Stimulated activated CD8-positive, alpha-beta memory T cell treated with anti-CD3 and anti-CD28 coated beads, Interleukin-12 subunit alpha, Interleukin-12 subunit beta, amount 100 ng/mL, for 4 hours (primary cell): ENCODE data around the gene VPS35.
"Not testable (repeated sequence)": the region's sequence is repeated elsewhere in the genome, so short reads cannot be mapped to it uniquely, and the experiment has no call there.

ENCODE experiments used
- DNase-seq: peaks from one replicate; pipeline ENCODE4 v3.0.0-alpha.2; 2020; ENCODE audit warnings: low read depth

The VPS35 gene

GRCh38 chr16:46658925-46659324 is 30.1 kb downstream of the VPS35 start:
- no peak for DNase-seq

DNA sequence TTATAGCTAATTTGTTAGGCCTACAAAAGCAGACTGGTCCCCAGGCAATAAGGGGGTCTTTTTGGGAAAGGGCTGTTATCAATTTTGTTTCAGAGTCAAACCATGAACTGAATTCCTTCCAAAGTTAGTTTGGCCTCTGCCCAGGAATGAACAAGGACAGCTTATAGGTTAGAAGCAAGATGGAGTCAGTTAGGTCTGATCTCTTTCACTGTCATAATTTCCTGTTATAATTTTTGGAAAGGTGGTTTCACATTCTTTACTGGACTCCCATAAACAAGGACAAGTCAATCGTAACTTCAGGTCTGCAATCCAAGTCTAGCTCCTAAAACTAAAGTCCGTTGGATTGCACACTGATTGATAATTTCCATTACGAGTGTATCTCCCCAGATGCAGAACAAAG is 37.7 kb downstream of the VPS35 start:
- no peak for DNase-seq

DNA sequence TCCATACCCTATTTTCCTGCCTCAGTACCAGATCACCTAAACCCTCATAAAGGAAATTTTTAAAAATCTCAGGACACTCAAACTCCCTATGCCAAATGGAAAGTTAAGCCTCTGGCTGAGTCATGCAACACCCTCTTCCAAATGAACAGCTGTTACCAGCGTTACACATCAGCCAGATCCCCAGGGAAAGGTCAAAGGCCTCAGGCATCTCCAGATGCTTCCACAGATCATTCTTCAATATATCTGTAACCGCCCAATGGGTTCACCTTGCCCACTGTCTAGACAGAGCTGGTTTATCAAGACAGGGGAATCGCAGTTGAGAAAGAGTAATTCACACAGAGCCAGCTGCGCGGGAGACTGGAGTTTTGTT is 38.7 kb downstream of the VPS35 start:
- DNase-seq: no peak

GRCh38 chr16:46649588-46650253 is 39.3 kb downstream of the VPS35 start:
- no peak for DNase-seq

DNA sequence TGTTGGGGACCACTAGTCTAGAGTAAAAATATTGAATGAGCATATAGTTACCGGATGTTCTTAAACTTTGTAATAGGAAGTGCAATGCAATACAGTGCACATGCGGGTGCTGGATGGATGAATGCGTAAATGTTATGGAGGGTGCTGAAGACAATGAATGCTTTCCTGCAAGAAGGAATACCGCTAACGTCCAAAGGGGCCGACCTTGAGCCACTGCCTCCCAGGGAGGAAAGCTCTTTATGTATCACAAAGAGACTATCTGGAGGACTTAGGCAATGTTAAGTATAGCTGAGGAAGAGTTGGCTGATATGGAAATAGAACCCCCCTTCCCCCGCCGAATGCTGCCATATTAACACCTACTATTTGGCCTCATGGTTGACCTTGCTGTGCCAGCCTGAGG is 40.3 kb downstream of the VPS35 start:
- no peak for DNase-seq

DNA sequence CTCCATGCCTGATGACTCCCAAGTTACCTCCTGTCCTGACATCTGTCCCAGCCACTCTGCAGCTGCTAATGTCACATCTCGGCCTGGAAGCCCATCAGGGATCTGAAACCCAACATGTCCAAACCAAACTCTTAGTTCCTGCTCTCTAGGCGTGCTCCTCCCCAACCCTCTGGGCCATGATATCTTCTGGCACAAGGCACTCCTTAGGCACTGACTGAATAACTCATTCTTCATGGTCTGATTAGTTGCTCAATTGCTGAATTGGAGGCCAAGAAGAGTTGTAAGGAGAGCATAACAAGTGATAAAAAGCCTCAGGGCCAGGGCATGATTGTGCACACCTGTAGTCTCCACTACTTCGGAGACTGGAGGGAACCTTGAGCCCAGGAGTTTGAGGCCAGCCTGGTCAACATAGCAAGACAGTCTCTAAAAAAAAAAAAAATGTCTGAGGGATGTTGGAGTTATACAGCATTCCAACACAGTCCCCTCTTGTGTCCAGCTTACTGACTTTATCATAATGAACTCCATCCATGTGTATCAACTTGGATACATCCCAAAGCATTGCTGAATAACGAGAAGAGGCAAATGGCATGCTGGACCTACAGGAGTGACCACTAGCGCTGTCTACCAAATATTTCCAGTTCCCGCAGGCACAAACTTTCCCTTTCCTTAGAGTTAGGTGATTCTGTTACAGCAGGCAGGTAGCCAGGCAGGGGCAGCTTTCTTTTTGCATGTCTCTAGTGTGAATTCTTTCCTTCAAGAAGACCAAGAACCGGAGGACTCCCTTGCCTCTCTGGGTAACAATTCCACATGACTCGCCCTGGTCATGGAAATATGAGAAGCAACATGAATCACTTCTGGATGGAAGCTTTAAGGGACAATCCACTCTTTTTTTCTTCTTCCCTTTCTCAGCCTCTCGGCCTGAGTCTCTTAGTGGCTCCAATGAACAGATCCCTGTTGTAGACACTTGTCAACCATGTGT is 49.7 kb downstream of the VPS35 start:
- DNase-seq: no peak

DNA sequence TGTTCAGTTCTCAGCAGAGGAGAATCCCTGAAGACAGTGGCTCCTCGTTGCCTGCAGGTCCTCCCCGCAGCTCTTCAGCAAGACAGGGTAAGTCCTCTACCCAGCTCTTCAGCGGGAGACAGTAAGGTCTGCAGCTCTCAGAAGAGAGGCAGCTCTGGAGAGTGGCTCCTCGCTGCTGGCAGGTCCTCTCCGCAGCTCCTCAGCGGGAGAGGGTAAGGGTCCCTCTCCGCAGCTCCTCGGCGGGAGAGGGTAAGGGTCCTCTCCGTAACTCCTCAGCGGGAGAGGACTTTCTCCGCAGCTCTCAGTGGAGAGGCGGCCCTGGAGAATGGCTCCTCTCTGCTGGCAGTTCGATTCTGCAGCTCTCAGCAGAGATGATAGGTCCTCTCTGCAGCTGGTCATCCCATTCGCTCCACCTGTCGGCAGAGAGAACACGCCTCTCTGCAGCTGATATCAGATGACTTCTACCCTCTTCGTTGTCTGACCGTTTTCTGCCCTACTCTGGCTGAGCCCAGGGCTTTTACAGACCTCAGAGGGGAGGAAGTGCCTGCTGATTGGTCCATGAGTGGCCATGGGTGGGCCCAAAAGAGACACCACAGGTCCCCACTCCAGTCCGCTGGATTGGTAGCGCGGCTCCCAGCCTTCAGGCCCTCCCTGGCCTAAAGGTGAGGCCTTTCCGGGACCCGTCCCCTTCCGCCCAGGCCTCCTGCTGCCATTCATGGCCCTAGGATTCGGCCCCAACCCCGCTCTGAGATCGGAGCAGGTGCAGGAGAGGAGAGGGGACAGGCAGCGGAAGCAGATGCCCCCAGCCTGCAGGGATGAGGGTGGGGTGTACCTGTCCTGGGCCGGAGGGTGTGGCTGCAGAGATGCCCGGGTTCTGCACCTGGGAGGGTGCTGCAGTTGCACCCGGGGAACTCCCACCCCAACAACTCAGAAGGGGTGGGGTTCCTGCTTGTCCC is 55.9 kb downstream of the VPS35 start:
- no peak for DNase-seq

DNA sequence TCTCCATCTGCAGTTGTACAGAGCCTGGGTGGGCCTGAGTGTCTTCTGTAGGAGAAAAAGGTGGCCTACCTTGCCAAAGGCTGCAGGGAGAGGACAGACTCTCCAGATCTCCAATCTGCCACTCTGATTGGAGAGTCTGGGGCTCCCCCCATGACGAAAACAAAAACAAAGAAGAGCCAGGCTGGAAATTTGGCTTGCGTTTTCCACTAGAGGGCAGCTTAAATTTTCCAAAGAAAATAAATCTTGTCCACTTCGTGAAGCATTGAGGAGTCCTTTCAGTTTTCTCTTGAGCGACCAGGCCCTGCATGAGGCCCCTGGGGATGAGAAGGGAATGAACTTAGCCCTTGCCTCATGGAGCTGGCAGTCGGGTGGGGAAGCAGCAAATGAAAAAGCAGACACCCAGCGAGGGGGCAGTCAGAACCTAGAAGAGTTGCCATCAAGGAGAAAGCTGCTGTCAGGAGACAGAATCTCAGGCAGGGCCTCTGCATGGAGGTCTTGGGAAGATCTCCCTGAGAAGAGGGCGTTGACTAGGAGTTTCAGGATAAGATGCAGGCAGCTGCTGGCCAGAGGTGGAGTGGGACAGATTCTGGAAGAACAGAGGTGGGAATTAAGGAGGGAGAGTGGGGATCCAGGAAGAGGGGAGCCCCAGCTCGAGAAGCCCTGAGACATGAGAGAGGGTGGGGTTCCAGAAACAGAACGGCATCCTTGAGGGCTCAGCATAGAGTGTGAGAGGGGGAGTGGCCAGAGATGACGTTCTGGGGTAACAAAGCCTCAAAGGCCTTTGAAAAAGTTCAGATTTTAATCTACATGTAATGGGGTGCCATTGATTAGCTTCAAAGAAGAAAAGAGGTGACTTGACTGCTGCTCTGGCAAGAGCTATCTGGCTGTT is 59.4 kb downstream of the VPS35 start:
- DNase-seq: no peak

- no peak for DNase-seq
These were observed 61.2 kb downstream of the VPS35 start for GRCh38 chr16:46627746-46628145.

DNA sequence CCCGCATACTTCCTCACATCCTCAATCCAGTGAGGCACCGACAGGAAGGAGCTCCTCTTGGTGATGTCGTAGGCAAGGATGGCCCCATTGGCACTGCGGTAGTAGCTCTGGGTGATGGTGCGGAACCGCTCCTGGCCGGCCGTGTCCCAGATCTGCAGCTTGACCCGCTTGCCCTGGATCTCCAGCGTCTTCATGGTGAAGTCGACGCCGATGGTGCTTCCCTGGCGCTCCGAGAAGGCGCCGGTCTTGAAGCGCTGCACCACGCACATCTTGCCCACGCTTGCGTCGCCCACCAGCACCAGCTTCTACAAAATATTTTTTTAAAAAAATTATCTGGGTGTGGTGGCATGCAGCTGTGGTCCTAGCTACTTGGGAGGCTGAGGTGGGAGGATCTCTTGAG is 62.3 kb downstream of the VPS35 start:
- DNase-seq: not testable (repeated sequence)

DNA sequence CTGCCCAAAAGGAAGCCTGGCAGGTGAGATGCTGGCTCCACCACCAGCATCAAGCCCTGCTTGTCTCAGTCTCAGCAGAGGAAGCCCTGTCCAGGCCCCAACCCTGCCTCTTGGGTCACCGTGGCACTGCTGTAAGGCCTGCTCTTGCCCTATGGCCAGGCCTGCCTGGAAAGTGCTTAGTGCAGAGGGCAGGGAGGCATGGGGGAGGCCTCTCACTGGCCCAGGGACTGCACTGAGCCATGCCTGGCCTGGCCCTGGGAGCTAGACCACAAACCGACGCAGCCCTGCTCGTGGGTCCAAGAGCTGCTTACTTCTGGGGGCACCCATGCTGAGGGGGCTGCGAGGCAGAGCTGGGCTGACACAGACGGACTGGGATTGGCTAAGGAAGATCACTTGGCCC is 64.1 kb downstream of the VPS35 start:
- not testable (repeated sequence) for DNase-seq

DNA sequence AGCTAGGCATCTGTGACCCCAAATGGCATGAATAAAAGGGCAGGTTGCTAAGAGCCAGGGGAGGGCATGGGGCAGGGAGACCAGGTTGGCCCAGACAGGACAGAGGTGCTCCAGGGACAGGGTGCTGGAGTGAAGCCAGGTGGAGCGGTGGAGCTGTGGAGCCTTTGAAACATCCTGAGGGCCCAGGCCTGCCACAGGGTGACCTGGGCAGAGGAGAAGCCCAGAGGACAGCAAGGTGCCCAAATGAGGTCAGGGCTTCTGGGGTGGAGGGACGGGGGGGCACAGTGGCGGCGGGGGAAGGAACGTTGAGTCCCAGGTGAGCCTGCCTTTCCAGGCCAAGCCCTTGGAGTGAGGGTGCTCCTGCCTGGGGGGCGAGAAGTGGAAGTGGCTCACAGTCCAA is 65.3 kb downstream of the VPS35 start:
- not testable (repeated sequence) for DNase-seq

GRCh38 chr16:46623246-46623645 is 65.7 kb downstream of the VPS35 start:
- DNase-seq: not testable (repeated sequence)

DNA sequence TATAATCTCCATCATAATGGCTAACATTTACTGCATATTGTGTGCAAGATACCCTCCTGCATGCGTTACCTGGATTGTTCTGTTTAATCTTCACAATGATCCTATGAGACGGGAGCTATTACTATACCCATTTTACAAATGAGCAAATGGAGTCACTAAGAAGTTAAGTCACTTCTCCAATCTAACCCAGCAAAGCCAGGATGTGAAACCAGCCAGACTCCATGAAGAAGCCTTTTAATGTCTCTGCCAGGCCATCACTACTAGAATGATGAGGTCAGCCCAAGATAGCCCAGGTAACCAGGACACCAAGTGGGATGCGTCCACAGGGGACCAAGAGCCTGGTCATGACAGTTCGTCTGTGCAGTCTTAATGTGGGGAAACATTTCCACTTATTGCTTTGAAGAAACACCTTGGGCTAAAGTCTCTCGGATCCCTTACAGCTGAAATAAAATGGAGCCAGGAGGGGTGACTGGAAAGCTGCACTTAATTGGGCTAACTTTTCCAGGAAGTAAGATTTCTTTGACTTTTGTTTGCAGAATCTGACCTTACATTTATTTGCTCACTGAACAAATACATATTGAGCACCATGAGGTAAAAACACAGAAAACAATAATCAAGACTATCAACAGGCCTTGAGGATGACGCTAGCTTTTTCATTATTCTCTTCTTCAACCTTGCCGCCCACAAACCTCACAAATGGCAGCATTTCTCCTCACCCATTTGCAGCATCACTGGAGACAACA is 66.9 kb downstream of the VPS35 start:
- no peak for DNase-seq

- DNase-seq: peak; percentile 36
These were observed 67.7 kb downstream of the VPS35 start, which contains the start of gene SHCBP1 for GRCh38 chr16:46621006-46621933. Gene SHCBP1, minus strand, starts transcription at chr16:46621379. Its CDS starts 20 bp downstream, at chr16:46621359.

DNA sequence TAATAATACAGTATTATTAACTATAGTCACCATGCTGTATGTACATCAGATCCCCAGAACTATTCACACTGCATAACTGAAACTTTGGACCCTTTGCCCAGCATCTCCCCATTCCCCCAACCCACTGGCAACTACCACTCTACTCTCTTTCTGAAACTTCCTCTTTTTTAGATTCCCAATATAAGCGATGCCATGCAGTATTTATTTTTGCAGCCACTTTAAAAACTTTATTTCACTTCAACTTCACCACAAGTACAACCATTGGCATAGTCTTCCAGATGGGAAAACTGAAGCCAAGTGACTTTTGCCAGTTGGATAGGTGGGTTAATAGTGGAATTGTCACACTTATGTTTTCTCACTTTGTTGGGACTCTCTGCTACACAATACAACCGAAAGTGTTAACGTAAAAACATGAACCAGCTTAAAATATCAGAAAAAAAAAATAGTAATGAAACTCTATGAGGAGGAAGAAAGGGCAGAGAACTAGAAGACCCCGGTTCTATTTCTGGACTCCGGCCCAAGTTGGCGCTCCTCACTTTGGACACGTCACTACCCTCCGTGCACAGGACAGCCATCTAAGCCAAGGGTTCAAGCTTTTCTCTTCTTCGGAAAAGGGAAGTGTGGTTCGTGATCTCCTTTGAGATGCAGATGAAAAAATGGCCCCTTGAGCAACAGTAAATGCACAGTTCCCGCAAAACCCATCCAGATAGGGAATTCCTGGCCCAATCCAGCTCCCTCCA is 68.5 kb downstream of the VPS35 start:
- no peak for DNase-seq

- no peak for DNase-seq
These were observed 70.5 kb downstream of the VPS35 start for GRCh38 chr16:46618516-46618915.

DNA sequence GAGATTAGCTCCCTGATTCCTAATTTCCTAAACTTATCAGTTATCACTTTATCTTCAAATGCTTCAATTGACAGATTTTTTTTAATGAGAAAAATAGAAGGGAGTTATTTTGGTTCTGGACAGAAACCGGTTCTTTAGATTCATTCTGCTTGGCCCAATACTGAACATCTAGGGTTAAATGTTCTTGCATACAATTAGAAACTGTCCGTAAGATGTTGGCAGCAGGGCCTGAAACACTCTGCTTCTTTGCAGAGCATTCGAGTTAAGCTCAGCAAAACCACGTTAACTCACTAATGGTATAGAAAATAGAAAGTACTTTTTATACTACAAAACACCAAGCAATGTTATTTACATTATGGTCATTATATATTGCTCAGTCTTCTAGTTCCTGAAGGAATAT is 75.0 kb downstream of the VPS35 start:
- no peak for DNase-seq
